Measurements from ENCODE around the gene ANKS1B. TPM values are rescaled to one million over a fixed set of nuclear protein-coding genes. Genes with fewer than 3 reads are reported as not detected.

ANKS1B gene
- total and polyA plus RNA-seq, 10 of the 15 experiments (the other 5 are each of a cell fraction or from before 2014, with no cell fraction given), result 0.16 to 1.3 (median 0.82) TPM; not detected in 7

GRCh38 chr12:99926511-99927169 is 58.1 kb downstream of the ANKS1B start:
- ChIA-PET SMC1A (ENCODE audit: uncharacterized antibody, unreplicated experiment) (interaction anchor here (0.9 kb wide), 1 partner anchor 16 kb away, joined by 3 read pairs; no protein-coding TSS in a partner anchor), POLR2A (no interaction called here), CTCF (no interaction called here), RAD21 (ENCODE audit: unreplicated experiment) (no interaction called here)
- Histone ChIP-seq H3K27ac (ENCODE audit: control insufficient read depth, insufficient read depth) (no peak overlapping the region), H3K79me2 (ENCODE audit: control insufficient read depth, insufficient read depth, low read length) (no peaks in the 10 kb centered on the region), H3K4me1 (ENCODE audit: control insufficient read depth, insufficient read depth, low read length) (no peaks in the 10 kb centered on the region), H4K20me1 (ENCODE audit: control insufficient read depth, insufficient read depth) (no peaks in the 10 kb centered on the region), H3K9me3 (replicated peaks; ENCODE audit: control insufficient read depth, insufficient read depth, low read length) (no peaks in the 10 kb centered on the region), H3K27me3 (replicated peaks in 1 of 2; ENCODE audit: control insufficient read depth in 2 of 2, insufficient read depth in 2 of 2, low read length in 1 of 2) (no peaks in the 10 kb centered on the region), H3K4me3 (no peak overlapping the region), H2AFZ (ENCODE audit: control insufficient read depth, low read depth, low read length) (no peak overlapping the region), H3K36me3 (ENCODE audit: control insufficient read depth in 2 of 2, insufficient read depth in 2 of 2, low read length in 1 of 2) (no peaks in the 10 kb centered on the region), H3K9ac (ENCODE audit: control insufficient read depth, insufficient read depth, low read length) (no peak overlapping the region), H3K4me2 (ENCODE audit: control insufficient read depth, insufficient read depth) (no peak overlapping the region)
- WGBS (ENCODE audit: insufficient coverage, insufficient replicate concordance, low lambda C conversion rate, missing lambda C conversion rate), result 14% methylated on average over 2 of the region's 2 CpGs
- no peak for TF ChIP-seq NR2C2 (IDR thresholded peaks at IDR 0.05; ENCODE audit: borderline replicate concordance, control insufficient read depth, insufficient read length, low read depth)
- TF ChIP-seq, protein P1, sequence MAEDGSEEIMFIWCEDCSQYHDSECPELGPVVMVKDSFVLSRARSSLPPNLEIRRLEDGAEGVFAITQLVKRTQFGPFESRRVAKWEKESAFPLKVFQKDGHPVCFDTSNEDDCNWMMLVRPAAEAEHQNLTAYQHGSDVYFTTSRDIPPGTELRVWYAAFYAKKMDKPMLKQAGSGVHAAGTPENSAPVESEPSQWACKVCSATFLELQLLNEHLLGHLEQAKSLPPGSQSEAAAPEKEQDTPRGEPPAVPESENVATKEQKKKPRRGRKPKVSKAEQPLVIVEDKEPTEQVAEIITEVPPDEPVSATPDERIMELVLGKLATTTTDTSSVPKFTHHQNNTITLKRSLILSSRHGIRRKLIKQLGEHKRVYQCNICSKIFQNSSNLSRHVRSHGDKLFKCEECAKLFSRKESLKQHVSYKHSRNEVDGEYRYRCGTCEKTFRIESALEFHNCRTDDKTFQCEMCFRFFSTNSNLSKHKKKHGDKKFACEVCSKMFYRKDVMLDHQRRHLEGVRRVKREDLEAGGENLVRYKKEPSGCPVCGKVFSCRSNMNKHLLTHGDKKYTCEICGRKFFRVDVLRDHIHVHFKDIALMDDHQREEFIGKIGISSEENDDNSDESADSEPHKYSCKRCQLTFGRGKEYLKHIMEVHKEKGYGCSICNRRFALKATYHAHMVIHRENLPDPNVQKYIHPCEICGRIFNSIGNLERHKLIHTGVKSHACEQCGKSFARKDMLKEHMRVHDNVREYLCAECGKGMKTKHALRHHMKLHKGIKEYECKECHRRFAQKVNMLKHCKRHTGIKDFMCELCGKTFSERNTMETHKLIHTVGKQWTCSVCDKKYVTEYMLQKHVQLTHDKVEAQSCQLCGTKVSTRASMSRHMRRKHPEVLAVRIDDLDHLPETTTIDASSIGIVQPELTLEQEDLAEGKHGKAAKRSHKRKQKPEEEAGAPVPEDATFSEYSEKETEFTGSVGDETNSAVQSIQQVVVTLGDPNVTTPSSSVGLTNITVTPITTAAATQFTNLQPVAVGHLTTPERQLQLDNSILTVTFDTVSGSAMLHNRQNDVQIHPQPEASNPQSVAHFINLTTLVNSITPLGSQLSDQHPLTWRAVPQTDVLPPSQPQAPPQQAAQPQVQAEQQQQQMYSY (CRISPR knock-in tag; IDR thresholded peaks at IDR 0.05), result no peak
- FAIRE-seq (no peak), ATAC-seq (no peak), DNase-seq (ENCODE audit: low read depth, low spot score) (no peak)
- BruUV-seq (replicated peaks), result no TSS peak
- in situ Hi-C loops (cut with MboI), result no loop called here
- intact Hi-C loops (cut with micrococcal nuclease; ENCODE audit: unreplicated experiment), result no loop called here
